Activated naive CD4-positive, alpha-beta T cell treated with anti-CD3 and anti-CD28 coated beads, Interleukin-2, amount 50 U/mL, for 16 hours (primary cell): ENCODE results near the gene ACAD8.

Experiments used
- DNase-seq: peaks from one replicate; pipeline ENCODE4 v3.0.0-alpha.2; 2020

Gene ACAD8

GRCh38 chr11:134292661-134293060, 39.3 kb downstream of the ACAD8 start:
- no peak for DNase-seq

GRCh38 chr11:134293119-134294113, 40.0 kb downstream of the ACAD8 start:
- DNase-seq, result no peak

- no peak for DNase-seq
Observed at GRCh38 chr11:134294664-134295063, 41.3 kb downstream of the ACAD8 start.

GRCh38 chr11:134312223-134312622, 58.9 kb downstream of the ACAD8 start:
- no peak for DNase-seq

GRCh38 chr11:134312807-134313206, 59.4 kb downstream of the ACAD8 start:
- no peak for DNase-seq

- no peak for DNase-seq
Observed at GRCh38 chr11:134313379-134313778, 60.0 kb downstream of the ACAD8 start.

GRCh38 chr11:134313821-134314607, 60.6 kb downstream of the ACAD8 start:
- no peak for DNase-seq
